Measurements from ENCODE around the gene RPS21. TPM values are rescaled to one million over a fixed set of nuclear protein-coding genes. Genes with fewer than 3 reads are reported as not detected.

RPS21 gene
- total RNA-seq, 1 donor from 2014 or later, result 2,085 TPM

GRCh38 chr20:62363920-62364851 is 22.7 kb upstream of the RPS21 start:
- intact Hi-C loops (cut with micrococcal nuclease), result no loop called here
- Mint-ChIP-seq H3K27ac (no peak overlapping the region), H3K9me3 (no peaks in the 10 kb centered on the region), H3K36me3 (ENCODE audit: low read depth) (no peaks in the 10 kb centered on the region), H3K4me1 (ENCODE audit: low read depth) (no peaks in the 10 kb centered on the region), H3K4me3 (ENCODE audit: low read depth) (no peak overlapping the region), H3K27me3 (ENCODE audit: low read depth) (peaks cover 22% of the 10 kb centered on the region)
- DNase-seq (ENCODE audit: low spot score), result no peak

- Mint-ChIP-seq H3K27ac (no peak overlapping the region), H3K4me3 (ENCODE audit: low read depth) (peak overlapping the region; percentile 39), H3K36me3 (ENCODE audit: low read depth) (no peaks in the 10 kb centered on the region), H3K4me1 (ENCODE audit: low read depth) (peaks cover 3% of the 10 kb centered on the region), H3K27me3 (ENCODE audit: low read depth) (peaks cover 26% of the 10 kb centered on the region), H3K9me3 (no peaks in the 10 kb centered on the region)
- DNase-seq (ENCODE audit: low spot score), result no peak
- intact Hi-C loops (cut with micrococcal nuclease), result no loop called here
These were observed 21.8 kb upstream of the RPS21 start for GRCh38 chr20:62364911-62365736.

- Mint-ChIP-seq H3K27me3 (ENCODE audit: low read depth) (peaks cover 26% of the 10 kb centered on the region), H3K4me3 (ENCODE audit: low read depth) (no peak overlapping the region), H3K4me1 (ENCODE audit: low read depth) (peaks cover 4% of the 10 kb centered on the region), H3K9me3 (no peaks in the 10 kb centered on the region), H3K36me3 (ENCODE audit: low read depth) (no peaks in the 10 kb centered on the region), H3K27ac (no peak overlapping the region)
- intact Hi-C loops (cut with micrococcal nuclease), result no loop called here
- DNase-seq (ENCODE audit: low spot score), result no peak
These were observed 21.0 kb upstream of the RPS21 start for GRCh38 chr20:62365814-62366369.

GRCh38 chr20:62366370-62367135 is 20.4 kb upstream of the RPS21 start:
- intact Hi-C loops (cut with micrococcal nuclease), result no loop called here
- Mint-ChIP-seq H3K27me3 (ENCODE audit: low read depth) (peaks cover 26% of the 10 kb centered on the region), H3K36me3 (ENCODE audit: low read depth) (no peaks in the 10 kb centered on the region), H3K4me1 (ENCODE audit: low read depth) (peaks cover 4% of the 10 kb centered on the region), H3K9me3 (no peaks in the 10 kb centered on the region), H3K4me3 (ENCODE audit: low read depth) (no peak overlapping the region), H3K27ac (no peak overlapping the region)
- no peak for DNase-seq (ENCODE audit: low spot score)

GRCh38 chr20:62367136-62367632 is 19.7 kb upstream of the RPS21 start, which contains the start of gene LAMA5:
TSS of gene LAMA5 (minus strand) at chr20:62367312. CDS start at chr20:62367245, 67 bp downstream.
- peaks cover 26% of the 10 kb centered on the region for H3K27me3 Mint-ChIP-seq (ENCODE audit: low read depth)
- no peaks in the 10 kb centered on the region for H3K36me3 Mint-ChIP-seq (ENCODE audit: low read depth)
- H3K9me3 Mint-ChIP-seq, result no peaks in the 10 kb centered on the region
- no peak within 1 kb of the TSS for H3K27ac Mint-ChIP-seq
- DNase-seq (ENCODE audit: low spot score), result no peak
- H3K4me3 Mint-ChIP-seq (ENCODE audit: low read depth), result peak within 1 kb of the TSS; percentile 39
- H3K4me1 Mint-ChIP-seq (ENCODE audit: low read depth), result peaks cover 4% of the 10 kb centered on the region
- intact Hi-C loops (cut with micrococcal nuclease), result no loop called here

GRCh38 chr20:62367633-62368391 is 19.1 kb upstream of the RPS21 start:
- Mint-ChIP-seq H3K36me3 (ENCODE audit: low read depth) (no peaks in the 10 kb centered on the region), H3K4me3 (ENCODE audit: low read depth) (peak overlapping the region; percentile 39), H3K9me3 (no peaks in the 10 kb centered on the region), H3K4me1 (ENCODE audit: low read depth) (peaks cover 4% of the 10 kb centered on the region), H3K27me3 (ENCODE audit: low read depth) (peaks cover 26% of the 10 kb centered on the region), H3K27ac (no peak overlapping the region)
- intact Hi-C loops (cut with micrococcal nuclease), result no loop called here
- DNase-seq (ENCODE audit: low spot score), result no peak

- Mint-ChIP-seq H3K4me3 (ENCODE audit: low read depth) (no peak overlapping the region), H3K9me3 (no peaks in the 10 kb centered on the region), H3K27ac (no peak overlapping the region), H3K27me3 (ENCODE audit: low read depth) (peaks cover 30% of the 10 kb centered on the region), H3K4me1 (ENCODE audit: low read depth) (peaks cover 4% of the 10 kb centered on the region), H3K36me3 (ENCODE audit: low read depth) (no peaks in the 10 kb centered on the region)
- DNase-seq (ENCODE audit: low spot score), result no peak
- intact Hi-C loops (cut with micrococcal nuclease), result no loop called here
These were observed 18.4 kb upstream of the RPS21 start for GRCh38 chr20:62368392-62368975.

- H3K9me3 Mint-ChIP-seq, result no peaks in the 10 kb centered on the region
- H3K36me3 Mint-ChIP-seq (ENCODE audit: low read depth), result no peaks in the 10 kb centered on the region
- H3K4me3 Mint-ChIP-seq (ENCODE audit: low read depth), result no peak overlapping the region
- peaks cover 30% of the 10 kb centered on the region for H3K27me3 Mint-ChIP-seq (ENCODE audit: low read depth)
- no peak overlapping the region for H3K27ac Mint-ChIP-seq
- peaks cover 4% of the 10 kb centered on the region for H3K4me1 Mint-ChIP-seq (ENCODE audit: low read depth)
- intact Hi-C loops (cut with micrococcal nuclease), result no loop called here
- no peak for DNase-seq (ENCODE audit: low spot score)
These were observed 17.7 kb upstream of the RPS21 start for GRCh38 chr20:62368976-62369814.

- Mint-ChIP-seq H3K4me1 (ENCODE audit: low read depth) (peaks cover 4% of the 10 kb centered on the region), H3K36me3 (ENCODE audit: low read depth) (no peaks in the 10 kb centered on the region), H3K9me3 (no peaks in the 10 kb centered on the region), H3K27me3 (ENCODE audit: low read depth) (peaks cover 28% of the 10 kb centered on the region), H3K27ac (no peak overlapping the region), H3K4me3 (ENCODE audit: low read depth) (no peak overlapping the region)
- no peak for DNase-seq (ENCODE audit: low spot score)
- intact Hi-C loops (cut with micrococcal nuclease), result no loop called here
These were observed 17.1 kb upstream of the RPS21 start for GRCh38 chr20:62369815-62370114.

GRCh38 chr20:62370115-62370806 is 16.6 kb upstream of the RPS21 start:
- H3K9me3 Mint-ChIP-seq, result no peaks in the 10 kb centered on the region
- intact Hi-C loops (cut with micrococcal nuclease), result no loop called here
- peaks cover 4% of the 10 kb centered on the region for H3K4me1 Mint-ChIP-seq (ENCODE audit: low read depth)
- H3K4me3 Mint-ChIP-seq (ENCODE audit: low read depth), result no peak overlapping the region
- H3K36me3 Mint-ChIP-seq (ENCODE audit: low read depth), result no peaks in the 10 kb centered on the region
- DNase-seq (ENCODE audit: low spot score), result no peak
- no peak overlapping the region for H3K27ac Mint-ChIP-seq
- peaks cover 23% of the 10 kb centered on the region for H3K27me3 Mint-ChIP-seq (ENCODE audit: low read depth)

Data from activated T-helper 2 cell treated with anti-CD3 and anti-CD28 coated beads, Interferon-gamma antibody, Interleukin-2, Interleukin-4, amounts not matched to agents 10 μg/mL and 5 μg/mL and 100 μg/mL, durations not matched to agents 14 hours and 24 hours and 36 hours (primary cell).